AG09319 (cell line): ENCODE data around the gene NUDCD3.

ENCODE experiments used
- DNase-seq: peaks from one replicate; pipeline ENCODE4 v3.0.0-alpha.2; 2010; ENCODE audit warnings: low read depth; ENCODE audit errors: extremely low read depth
- CTCF ChIP-seq: IDR thresholded peaks from 2 replicates; pipeline ENCODE4 v1.5.1; 2011; ENCODE audit warnings: low read depth, mild to moderate bottlenecking, inconsistent platforms, low read length, moderate library complexity

Gene NUDCD3

DNA sequence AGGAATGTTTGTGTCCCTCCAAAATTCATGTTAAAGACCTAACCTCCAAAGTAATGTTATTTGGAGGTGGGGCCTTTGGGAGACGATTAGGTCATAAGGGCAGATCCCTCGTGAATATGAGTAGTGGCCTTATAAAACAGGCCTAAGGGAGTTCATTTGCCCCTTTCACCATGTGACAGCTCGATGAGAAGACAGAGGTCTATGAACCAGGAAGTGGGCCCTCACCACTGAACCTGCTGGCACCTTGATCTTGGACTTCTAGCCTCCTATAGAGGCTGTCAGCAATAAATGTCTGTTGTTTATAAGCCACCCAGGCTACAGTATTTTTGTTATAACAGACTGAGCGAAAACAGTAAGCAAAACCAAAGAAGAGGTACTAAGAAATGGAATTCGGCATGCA is 14.1 kb downstream of the NUDCD3 start:
- DNase-seq, result no peak
- TF ChIP-seq CTCF, result no peak

GRCh38 chr7:44473295-44473694 is 17.2 kb downstream of the NUDCD3 start:
- no peak for DNase-seq
- no peak for TF ChIP-seq CTCF

- no peak for DNase-seq
- no peak for TF ChIP-seq CTCF
Observed at GRCh38 chr7:44472843-44473242, 17.6 kb downstream of the NUDCD3 start.

DNA sequence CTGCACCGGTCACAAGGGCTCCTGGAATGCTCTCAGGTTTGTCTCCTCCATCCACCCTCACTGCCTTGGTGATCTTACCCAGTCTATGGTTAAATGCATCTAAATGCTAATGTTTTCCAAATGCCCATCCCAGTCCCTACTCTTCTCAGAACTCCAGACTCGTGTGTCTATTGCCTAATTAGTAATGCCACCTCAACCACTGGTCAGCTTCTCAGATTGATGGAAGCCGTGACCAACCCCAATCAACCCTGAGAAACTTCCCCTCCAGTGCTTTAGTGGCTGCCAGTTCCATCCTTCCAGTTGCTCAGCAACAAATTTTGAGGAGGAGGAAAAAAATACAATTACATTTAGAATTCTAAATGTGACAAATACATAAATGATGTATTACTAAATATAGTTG is 18.6 kb downstream of the NUDCD3 start:
- no peak for TF ChIP-seq CTCF
- no peak for DNase-seq

GRCh38 chr7:44471436-44471835 is 19.0 kb downstream of the NUDCD3 start:
- no peak for DNase-seq
- TF ChIP-seq CTCF, result no peak

DNA sequence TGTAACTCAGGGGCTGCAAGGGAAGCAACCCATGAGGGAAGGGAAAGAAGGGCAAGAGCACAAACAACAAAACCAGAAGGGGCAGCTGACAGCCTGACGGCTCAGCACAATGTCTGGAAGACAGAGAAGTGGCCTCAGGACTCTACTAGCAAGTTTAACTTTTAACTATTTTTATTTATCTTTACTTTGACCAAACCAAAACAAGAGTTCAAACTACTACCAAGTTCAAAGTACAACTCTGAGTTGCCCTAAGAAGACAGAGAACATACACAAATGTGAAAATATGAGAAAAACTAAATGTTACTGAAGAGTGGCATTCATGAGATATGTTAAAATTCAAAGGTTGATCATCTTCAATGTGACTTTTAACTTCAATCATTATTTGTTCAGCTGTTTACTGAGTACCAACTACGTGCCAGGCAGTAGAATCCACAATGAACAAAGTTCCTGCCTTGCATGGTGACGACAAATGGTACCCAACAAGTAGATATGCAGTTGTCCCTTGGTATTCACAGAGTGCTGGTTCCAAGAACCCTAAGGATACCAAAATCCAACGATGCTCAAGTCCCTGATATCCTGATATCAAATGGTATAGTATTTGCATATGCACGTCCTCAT is 19.7 kb downstream of the NUDCD3 start:
- no peak for TF ChIP-seq CTCF

GRCh38 chr7:44470135-44470479 is 20.4 kb downstream of the NUDCD3 start:
- no peak for DNase-seq
- TF ChIP-seq CTCF, result no peak

More for the DNA sequence above, 19.7 kb downstream of the NUDCD3 start:
- DNase-seq, result no peak
